HEK293 (cell line): Measurements from ENCODE around the gene CD47.

ENCODE experiments used
- CTCF ChIP-seq: fragments of 450-650 bp; formaldehyde crosslinking; IDR thresholded peaks from 2 replicates; pipeline ENCODE4 v1.5.1; 2016; ENCODE audit warnings: missing biosample characterization, missing genetic modification characterization
- MYNN ChIP-seq: fragments of 450-650 bp; formaldehyde crosslinking; IDR thresholded peaks from 2 replicates; pipeline ENCODE4 v1.5.1; 2016; ENCODE audit warnings: missing biosample characterization, missing genetic modification characterization, borderline replicate concordance
- REST ChIP-seq: fragments of 450-650 bp; formaldehyde crosslinking; IDR thresholded peaks from 2 replicates; pipeline ENCODE4 v1.5.1; 2016; ENCODE audit warnings: missing biosample characterization, missing genetic modification characterization
- ZNF121 ChIP-seq: fragments of 450-650 bp; formaldehyde crosslinking; IDR thresholded peaks from 2 replicates; pipeline ENCODE4 v1.5.1; 2016; ENCODE audit warnings: missing biosample characterization, missing genetic modification characterization
- ZNF133 ChIP-seq: fragments of 450-650 bp; formaldehyde crosslinking; IDR thresholded peaks from 2 replicates; pipeline ENCODE4 v1.5.1; 2016; ENCODE audit warnings: missing biosample characterization, missing genetic modification characterization

GRCh38 chr3:108088697-108089096, 2.1 kb downstream of the CD47 start:
- TF ChIP-seq REST (tag by site-specific recombination) (no peak), CTCF (tag by site-specific recombination) (no peak), ZNF121 (tag by site-specific recombination) (no peak), ZNF133 (tag by site-specific recombination) (no peak), MYNN (no peak)
